Activated naive CD4-positive, alpha-beta T cell treated with anti-CD3 and anti-CD28 coated beads, Interleukin-2, amount 50 U/mL, for 24 hours (primary cell): ENCODE measurements around the gene CPNE6.
A peak's percentile ranks its signal among the peaks of the same experiment; 100 is the strongest.
"Not testable (repeated sequence)": the region's sequence is repeated elsewhere in the genome, so short reads cannot be mapped to it uniquely, and the experiment has no call there.

Experiments used
- H3K27ac Mint-ChIP-seq: one replicate; pipeline ENCODE4 v1.8.0; 2021; ENCODE audit warnings: mild to moderate bottlenecking, mixed read lengths
- H3K27me3 Mint-ChIP-seq: one replicate; pipeline ENCODE4 v1.8.0; 2021; ENCODE audit warnings: mixed read lengths
- H3K36me3 Mint-ChIP-seq: one replicate; pipeline ENCODE4 v1.8.0; 2021; ENCODE audit warnings: mixed read lengths
- H3K4me1 Mint-ChIP-seq: one replicate; pipeline ENCODE4 v1.8.0; 2021; ENCODE audit warnings: mixed read lengths
- H3K4me3 Mint-ChIP-seq: one replicate; pipeline ENCODE4 v1.8.0; 2021; ENCODE audit warnings: mild to moderate bottlenecking, mixed read lengths
- H3K9me3 Mint-ChIP-seq: one replicate; pipeline ENCODE4 v1.8.0; 2021; ENCODE audit warnings: mixed read lengths

The CPNE6 gene

GRCh38 chr14:24098927-24099813, 27.8 kb downstream of the CPNE6 start:
- Mint-ChIP-seq H3K4me3 (no peak overlapping the region), H3K27ac (peak overlapping the region; percentile 65), H3K4me1 (peaks cover 17% of the 10 kb centered on the region), H3K36me3 (peaks cover 21% of the 10 kb centered on the region), H3K9me3 (no peaks in the 10 kb centered on the region), H3K27me3 (no peaks in the 10 kb centered on the region)

- H3K27ac Mint-ChIP-seq, result no peak overlapping the region
- peaks cover 23% of the 10 kb centered on the region for H3K36me3 Mint-ChIP-seq
- H3K9me3 Mint-ChIP-seq, result no peaks in the 10 kb centered on the region
- H3K4me3 Mint-ChIP-seq, result no peak overlapping the region
- peaks cover 12% of the 10 kb centered on the region for H3K4me1 Mint-ChIP-seq
- no peaks in the 10 kb centered on the region for H3K27me3 Mint-ChIP-seq
These were observed 29.0 kb downstream of the CPNE6 start for GRCh38 chr14:24100197-24100981.

DNA sequence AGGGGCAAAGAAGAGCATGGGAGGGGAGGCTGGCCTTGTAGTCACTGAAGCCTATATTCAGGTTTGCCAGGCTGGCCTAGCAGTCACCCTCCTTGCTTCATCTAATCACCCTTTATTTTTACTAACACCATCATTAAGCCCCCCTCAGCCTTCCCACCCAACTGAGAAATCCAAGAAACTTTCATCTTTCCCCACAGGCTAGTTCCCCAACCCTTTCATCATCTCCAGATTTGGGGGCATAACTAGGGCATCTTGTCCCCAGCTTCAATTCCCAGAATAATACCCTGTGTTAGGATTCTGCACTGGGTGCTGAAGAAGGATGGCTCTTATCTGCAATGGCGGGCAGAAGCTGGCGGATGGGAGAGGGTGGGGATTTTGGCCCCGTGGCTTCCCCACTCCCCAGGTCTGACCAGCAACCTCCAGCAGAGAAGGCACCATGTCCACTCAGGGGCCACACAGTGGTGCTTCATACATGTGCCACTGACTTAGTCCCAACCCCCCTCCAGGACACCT, 29.7 kb downstream of the CPNE6 start:
- Mint-ChIP-seq H3K27ac (no peak overlapping the region), H3K27me3 (no peaks in the 10 kb centered on the region), H3K36me3 (peaks cover 22% of the 10 kb centered on the region), H3K9me3 (no peaks in the 10 kb centered on the region), H3K4me3 (no peak overlapping the region), H3K4me1 (peaks cover 8% of the 10 kb centered on the region)

DNA sequence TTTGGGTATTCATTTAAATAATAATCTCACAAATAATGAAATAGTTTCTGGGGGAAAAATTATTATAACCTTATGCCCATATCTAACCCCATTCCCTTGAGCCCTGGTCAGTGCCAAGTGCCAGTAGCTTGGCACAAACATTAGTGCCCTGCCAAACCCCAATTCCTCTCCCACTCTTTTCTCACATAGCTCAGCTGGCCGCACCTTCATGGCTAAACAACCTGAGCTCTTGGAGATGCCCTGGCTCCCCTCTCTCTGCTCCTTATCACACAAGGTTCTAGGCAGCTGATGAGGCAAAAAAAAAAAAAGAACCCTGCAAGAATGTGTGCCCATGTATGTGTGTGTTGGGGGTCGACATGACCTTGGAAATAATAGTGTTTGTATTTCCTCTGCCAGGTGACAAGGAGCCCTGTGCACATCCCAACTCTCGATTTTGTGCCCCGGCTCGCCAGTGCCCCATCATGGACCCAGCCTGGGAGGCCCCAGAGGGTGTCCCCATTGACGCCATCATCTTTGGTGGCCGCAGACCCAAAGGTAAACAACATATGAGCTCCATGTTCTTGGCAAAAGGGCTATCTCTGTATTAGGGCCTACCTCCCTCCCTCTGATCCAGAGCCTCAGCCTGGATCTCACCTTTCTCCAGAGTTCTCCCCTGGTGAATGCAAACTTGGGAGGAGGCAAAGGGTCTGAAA, 31.1 kb downstream of the CPNE6 start:
- Mint-ChIP-seq H3K27ac (no peak overlapping the region), H3K4me1 (peaks cover 1% of the 10 kb centered on the region), H3K36me3 (peaks cover 22% of the 10 kb centered on the region), H3K4me3 (no peak overlapping the region), H3K9me3 (no peaks in the 10 kb centered on the region), H3K27me3 (no peaks in the 10 kb centered on the region)

DNA sequence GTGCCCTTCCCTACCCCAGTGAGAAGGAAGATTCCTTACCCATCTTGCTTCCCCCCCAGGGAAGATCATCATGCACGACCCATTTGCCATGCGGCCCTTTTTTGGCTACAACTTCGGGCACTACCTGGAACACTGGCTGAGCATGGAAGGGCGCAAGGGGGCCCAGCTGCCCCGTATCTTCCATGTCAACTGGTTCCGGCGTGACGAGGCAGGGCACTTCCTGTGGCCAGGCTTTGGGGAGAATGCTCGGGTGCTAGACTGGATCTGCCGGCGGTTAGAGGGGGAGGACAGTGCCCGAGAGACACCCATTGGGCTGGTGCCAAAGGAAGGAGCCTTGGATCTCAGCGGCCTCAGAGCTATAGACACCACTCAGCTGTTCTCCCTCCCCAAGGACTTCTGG, 32.1 kb downstream of the CPNE6 start:
- no peaks in the 10 kb centered on the region for H3K27me3 Mint-ChIP-seq
- H3K9me3 Mint-ChIP-seq, result no peaks in the 10 kb centered on the region
- peaks cover 4% of the 10 kb centered on the region for H3K4me1 Mint-ChIP-seq
- peaks cover 22% of the 10 kb centered on the region for H3K36me3 Mint-ChIP-seq
- H3K27ac Mint-ChIP-seq, result no peak overlapping the region
- H3K4me3 Mint-ChIP-seq, result no peak overlapping the region

- H3K27me3 Mint-ChIP-seq, H3K9me3 Mint-ChIP-seq, H3K4me3 Mint-ChIP-seq, H3K27ac Mint-ChIP-seq: not testable (repeated sequence)
- Mint-ChIP-seq H3K36me3 (peaks cover 15% of the 10 kb centered on the region), H3K4me1 (peaks cover 15% of the 10 kb centered on the region)
These were observed 34.4 kb downstream of the CPNE6 start for GRCh38 chr14:24105609-24106239.

DNA sequence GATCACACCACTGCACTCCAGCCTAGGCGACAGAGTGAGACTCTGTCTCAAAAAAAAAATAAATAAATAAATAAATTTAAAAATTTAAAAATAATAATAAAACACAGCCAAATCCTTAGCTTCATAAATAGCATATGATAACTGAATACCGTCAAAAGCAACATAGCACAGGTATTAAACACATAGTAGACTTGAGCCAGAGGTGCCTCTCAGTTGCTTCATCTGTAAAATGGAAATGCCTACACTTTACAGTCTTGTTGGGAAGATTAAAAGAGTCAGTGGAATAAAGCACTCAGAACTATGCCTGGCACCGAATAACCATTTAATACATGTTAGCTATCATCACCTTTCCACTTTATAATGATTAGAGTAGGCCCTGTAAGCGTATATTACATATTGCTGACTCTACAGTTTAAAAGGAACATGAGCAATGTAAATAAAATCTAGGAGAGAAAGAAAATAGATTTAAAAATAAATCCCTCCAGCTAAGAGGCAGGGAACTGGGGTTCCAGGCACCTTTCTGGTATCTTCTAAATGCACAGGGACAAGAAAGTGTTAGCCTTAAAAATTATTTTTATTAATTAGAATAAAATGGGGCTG, 35.4 kb downstream of the CPNE6 start:
- H3K27ac Mint-ChIP-seq, result no peak overlapping the region
- no peak overlapping the region for H3K4me3 Mint-ChIP-seq
- peaks cover 16% of the 10 kb centered on the region for H3K4me1 Mint-ChIP-seq
- H3K27me3 Mint-ChIP-seq, result no peaks in the 10 kb centered on the region
- H3K9me3 Mint-ChIP-seq, result no peaks in the 10 kb centered on the region
- peaks cover 13% of the 10 kb centered on the region for H3K36me3 Mint-ChIP-seq

DNA sequence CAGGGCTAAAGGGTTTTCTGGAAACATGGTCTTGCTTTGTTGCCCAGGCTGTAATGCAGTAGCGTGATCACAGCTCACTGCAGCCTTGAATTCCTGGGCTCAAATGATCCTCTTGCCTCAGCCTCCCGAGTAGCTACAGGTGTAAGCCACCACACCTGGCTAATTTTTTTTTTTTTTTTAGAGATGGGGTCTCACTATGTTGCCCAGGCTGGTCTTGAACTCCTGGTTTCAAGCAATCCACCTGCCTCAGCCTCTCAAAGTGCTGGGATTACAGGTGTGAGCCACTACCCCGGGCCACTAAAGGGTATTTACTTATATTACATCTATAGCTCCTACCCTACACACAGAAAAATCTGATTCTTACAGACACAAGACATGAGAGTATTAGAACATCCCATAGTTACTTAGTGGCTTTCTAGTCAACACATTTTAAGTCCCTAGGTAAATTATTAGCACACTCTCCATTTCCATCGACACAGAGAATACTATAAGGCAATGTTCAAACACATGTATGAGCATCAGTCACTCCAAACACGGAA, 37.0 kb downstream of the CPNE6 start:
- Mint-ChIP-seq H3K27me3 (no peaks in the 10 kb centered on the region), H3K36me3 (peaks cover 9% of the 10 kb centered on the region), H3K4me3 (no peak overlapping the region)

DNA sequence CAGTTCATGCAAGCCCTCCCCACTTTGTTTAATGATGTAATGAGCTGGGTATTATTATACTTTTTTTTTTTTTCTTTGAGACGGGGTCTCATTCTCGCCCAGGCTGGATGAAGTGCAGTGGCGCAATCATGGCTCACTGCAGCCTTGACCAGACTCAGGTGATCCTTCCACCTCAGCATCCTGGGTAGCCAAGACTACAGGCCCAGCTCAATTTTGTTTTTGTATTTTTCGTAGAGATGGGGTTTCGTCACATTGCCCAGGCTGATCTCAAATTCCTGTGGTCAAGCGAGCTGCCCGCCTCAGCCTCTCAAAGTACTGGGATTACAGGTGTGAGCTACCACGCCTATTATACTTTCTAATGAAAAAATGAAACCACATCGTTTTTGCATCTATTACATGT, 38.7 kb downstream of the CPNE6 start:
- Mint-ChIP-seq H3K4me3 (no peak overlapping the region), H3K9me3 (no peaks in the 10 kb centered on the region), H3K27me3 (no peaks in the 10 kb centered on the region), H3K27ac (no peak overlapping the region), H3K36me3 (no peaks in the 10 kb centered on the region), H3K4me1 (peaks cover 17% of the 10 kb centered on the region)

More for the DNA sequence above, 37.0 kb downstream of the CPNE6 start:
- Mint-ChIP-seq H3K27ac (peak overlapping the region; percentile 93), H3K9me3 (no peaks in the 10 kb centered on the region), H3K4me1 (peaks cover 16% of the 10 kb centered on the region)

DNA sequence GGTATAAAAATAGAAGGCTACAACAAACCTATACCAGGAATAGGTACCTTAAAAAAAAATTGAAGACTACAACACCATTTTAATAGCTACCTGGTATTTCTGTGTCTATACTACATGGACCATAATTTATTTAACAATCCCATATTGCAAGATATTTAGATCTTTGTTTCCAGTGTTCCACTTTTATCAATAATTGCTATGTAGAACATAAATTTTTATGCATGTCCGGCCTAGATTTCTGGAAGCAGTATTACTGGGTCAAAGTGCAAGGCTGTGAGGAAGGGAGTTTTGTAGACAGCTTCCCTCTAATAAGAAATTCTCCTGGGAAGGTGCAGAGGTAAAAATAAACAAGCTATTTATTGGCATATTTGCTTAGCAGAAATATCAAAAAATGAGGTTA, 39.2 kb downstream of the CPNE6 start:
- H3K4me3 Mint-ChIP-seq, result no peak overlapping the region
- no peaks in the 10 kb centered on the region for H3K36me3 Mint-ChIP-seq
- peaks cover 22% of the 10 kb centered on the region for H3K4me1 Mint-ChIP-seq
- no peak overlapping the region for H3K27ac Mint-ChIP-seq
- no peaks in the 10 kb centered on the region for H3K27me3 Mint-ChIP-seq
- H3K9me3 Mint-ChIP-seq, result no peaks in the 10 kb centered on the region

DNA sequence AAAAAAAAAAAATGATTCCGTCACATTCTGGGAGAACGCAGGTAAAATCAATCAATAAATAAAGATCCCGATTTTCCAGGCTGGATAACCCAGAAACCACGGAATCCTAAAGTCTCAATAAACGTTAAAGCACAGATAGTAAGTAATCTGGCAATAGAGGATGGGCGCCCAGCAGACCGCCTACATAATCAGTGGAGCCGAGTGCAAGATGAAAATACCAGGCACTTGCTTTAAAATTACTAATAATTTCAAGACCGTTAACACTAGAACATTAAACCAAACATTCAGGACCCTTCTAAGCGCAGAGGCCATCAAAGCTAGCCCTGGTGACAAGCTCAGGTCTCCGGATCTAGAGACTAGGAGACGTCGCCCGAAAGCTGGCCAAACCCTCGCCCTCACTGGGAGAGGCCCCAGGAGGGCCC, 42.0 kb downstream of the CPNE6 start:
- H3K27ac Mint-ChIP-seq, result peak overlapping the region; percentile 99
- H3K27me3 Mint-ChIP-seq, result no peaks in the 10 kb centered on the region
- peaks cover 39% of the 10 kb centered on the region for H3K4me1 Mint-ChIP-seq
- H3K4me3 Mint-ChIP-seq, result peak overlapping the region; percentile 97
- H3K36me3 Mint-ChIP-seq, result peaks cover 2% of the 10 kb centered on the region
- H3K9me3 Mint-ChIP-seq, result no peaks in the 10 kb centered on the region

DNA sequence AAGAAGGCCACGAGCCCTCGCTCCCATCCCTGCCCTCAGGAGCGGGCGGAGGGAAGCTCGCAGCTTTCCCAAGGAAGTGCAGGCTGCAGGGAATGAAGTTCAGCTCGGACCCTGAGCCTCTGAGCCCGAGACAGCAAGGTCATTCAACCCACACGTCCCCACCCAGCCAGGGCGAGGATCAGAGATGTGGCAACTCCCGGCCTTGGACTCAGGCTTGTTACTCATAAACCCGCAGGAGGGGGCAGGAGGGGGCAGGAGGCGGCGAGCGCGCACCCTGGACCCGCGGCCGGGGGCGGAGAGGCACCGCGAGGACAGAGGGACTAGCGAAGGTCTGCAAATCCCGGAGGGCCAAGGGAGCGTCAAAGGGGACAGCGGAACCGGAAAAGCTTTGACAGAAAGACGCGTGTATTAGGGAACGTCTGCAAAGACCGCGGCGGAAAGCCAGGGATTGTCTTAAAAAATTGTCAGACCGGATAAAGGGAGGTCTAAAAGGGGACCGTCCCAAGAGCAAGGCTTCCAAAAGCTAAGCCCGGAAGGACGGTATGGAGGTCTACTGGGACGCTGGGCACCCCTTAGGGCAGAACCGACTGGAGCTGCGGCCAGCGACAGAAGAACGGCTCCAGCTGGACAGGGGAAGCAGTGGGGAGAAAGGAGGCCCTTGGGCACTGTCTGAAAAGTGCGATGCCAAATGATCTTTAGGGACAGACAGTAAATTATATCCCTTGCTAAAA, 42.6 kb downstream of the CPNE6 start:
- Mint-ChIP-seq H3K9me3 (no peaks in the 10 kb centered on the region), H3K4me1 (peaks cover 33% of the 10 kb centered on the region), H3K4me3 (peak overlapping the region; percentile 97), H3K36me3 (peaks cover 4% of the 10 kb centered on the region), H3K27me3 (no peaks in the 10 kb centered on the region), H3K27ac (peak overlapping the region; percentile 99)

GRCh38 chr14:24114532-24115421, 43.4 kb downstream of the CPNE6 start, which contains the start of the genes DCAF11 and NRL:
TSS of gene DCAF11 (plus strand) at chr14:24114777. CDS start at chr14:24115595, 818 bp downstream.
TSS of gene NRL (minus strand) at chr14:24114949. CDS start at chr14:24082848, 32,101 bp downstream.
- Mint-ChIP-seq H3K4me1 (peaks cover 31% of the 10 kb centered on the region), H3K27me3 (no peaks in the 10 kb centered on the region), H3K36me3 (peaks cover 4% of the 10 kb centered on the region), H3K27ac (peak within 1 kb of the TSS; percentile 99), H3K9me3 (no peaks in the 10 kb centered on the region), H3K4me3 (peak within 1 kb of the TSS; percentile 97)
